ENCODE data around the gene BZW1. TPM values are rescaled to one million over a fixed set of nuclear protein-coding genes. Genes with fewer than 3 reads are reported as not detected.
"Not testable (repeated sequence)": the region's sequence is repeated elsewhere in the genome, so short reads cannot be mapped to it uniquely, and the experiment has no call there.

Gene BZW1
- polyA plus RNA-seq, 1 experiment, result 233 TPM

- TF ChIP-seq, protein P1, sequence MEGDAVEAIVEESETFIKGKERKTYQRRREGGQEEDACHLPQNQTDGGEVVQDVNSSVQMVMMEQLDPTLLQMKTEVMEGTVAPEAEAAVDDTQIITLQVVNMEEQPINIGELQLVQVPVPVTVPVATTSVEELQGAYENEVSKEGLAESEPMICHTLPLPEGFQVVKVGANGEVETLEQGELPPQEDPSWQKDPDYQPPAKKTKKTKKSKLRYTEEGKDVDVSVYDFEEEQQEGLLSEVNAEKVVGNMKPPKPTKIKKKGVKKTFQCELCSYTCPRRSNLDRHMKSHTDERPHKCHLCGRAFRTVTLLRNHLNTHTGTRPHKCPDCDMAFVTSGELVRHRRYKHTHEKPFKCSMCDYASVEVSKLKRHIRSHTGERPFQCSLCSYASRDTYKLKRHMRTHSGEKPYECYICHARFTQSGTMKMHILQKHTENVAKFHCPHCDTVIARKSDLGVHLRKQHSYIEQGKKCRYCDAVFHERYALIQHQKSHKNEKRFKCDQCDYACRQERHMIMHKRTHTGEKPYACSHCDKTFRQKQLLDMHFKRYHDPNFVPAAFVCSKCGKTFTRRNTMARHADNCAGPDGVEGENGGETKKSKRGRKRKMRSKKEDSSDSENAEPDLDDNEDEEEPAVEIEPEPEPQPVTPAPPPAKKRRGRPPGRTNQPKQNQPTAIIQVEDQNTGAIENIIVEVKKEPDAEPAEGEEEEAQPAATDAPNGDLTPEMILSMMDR (IDR thresholded peaks at IDR 0.05; ENCODE audit: insufficient read depth, low read depth, low read length), result no peak
- Histone ChIP-seq H3K36me3 (ENCODE audit: control insufficient read depth, insufficient read depth, low read length) (no peaks in the 10 kb centered on the region), H3K4me3 (ENCODE audit: low read depth, low read length) (no peak overlapping the region), H3K27me3 (ENCODE audit: control insufficient read depth, insufficient read depth, low read length) (no peaks in the 10 kb centered on the region)
- ChIA-PET POLR2A (interaction anchor here (0.8 kb wide), 1 partner anchor 14 kb away, joined by 6 read pairs; no protein-coding TSS in a partner anchor), CTCF (interaction anchor here (1.2 kb wide), 3 partner anchors 8 to 12 kb away, joined by 3 to 4 read pairs (median 4); no protein-coding TSS in a partner anchor)
- no peak for DNase-seq (ENCODE audit: low read depth)
Measured at GRCh38 chr2:200796561-200796960, 15.1 kb upstream of the BZW1 start.

DNA sequence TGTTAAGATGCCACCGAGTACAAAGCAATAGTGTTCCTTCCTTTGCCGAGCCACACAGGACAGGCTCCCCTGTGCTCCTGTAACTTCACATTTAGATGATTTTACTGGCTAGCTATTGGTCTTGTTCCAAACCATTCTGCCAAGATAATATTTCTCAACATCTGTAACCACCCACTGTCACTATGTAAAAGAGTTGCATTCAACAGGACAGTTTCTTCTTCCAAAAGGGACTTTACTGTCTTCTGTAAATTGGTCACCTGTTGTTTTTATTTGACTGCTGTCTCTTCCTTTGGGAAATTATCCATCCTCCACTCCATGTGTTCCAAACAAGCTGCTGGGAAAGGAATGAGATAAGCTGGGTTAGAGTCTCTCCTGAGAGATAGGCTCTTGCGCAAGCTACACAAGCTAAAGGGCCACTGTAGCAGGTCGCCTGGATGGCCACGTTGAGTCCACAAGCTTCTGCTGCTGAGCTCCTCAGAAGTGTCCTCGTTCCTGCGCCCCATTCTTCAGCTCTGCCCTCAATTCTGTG, 14.4 kb upstream of the BZW1 start:
- Histone ChIP-seq H3K27me3 (ENCODE audit: control insufficient read depth, insufficient read depth, low read length) (no peaks in the 10 kb centered on the region), H3K4me3 (ENCODE audit: low read depth, low read length) (no peak overlapping the region), H3K36me3 (ENCODE audit: control insufficient read depth, insufficient read depth, low read length) (no peaks in the 10 kb centered on the region)
- POLR2A ChIA-PET, result interaction anchor here (0.8 kb wide), 1 partner anchor 13 kb away, joined by 6 read pairs; no protein-coding TSS in a partner anchor
- DNase-seq (ENCODE audit: low read depth), result no peak
- CTCF ChIA-PET, result interaction anchor here (1.2 kb wide), 3 partner anchors 8 to 12 kb away, joined by 3 to 4 read pairs (median 4); no protein-coding TSS in a partner anchor
- TF ChIP-seq, protein P1 (IDR thresholded peaks at IDR 0.05; ENCODE audit: insufficient read depth, low read depth, low read length), result no peak

DNA sequence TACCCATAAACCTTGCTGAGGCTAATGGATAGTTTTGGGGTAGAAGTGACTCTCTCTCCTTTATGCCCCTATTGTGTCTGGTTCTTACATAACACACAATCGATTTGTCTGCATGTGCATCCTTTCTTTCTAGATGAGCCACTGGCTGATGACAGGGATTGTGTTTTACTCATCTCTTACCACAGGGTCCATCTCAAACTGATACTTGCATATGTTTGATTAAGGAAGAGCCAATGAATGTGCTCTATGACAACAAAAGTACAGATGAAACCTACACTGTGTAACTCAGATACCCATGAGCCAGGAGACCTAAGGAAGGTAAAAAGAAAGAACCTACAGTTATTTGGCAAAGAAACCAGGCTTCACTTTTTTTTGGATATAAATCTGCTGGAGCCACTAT, 13.2 kb upstream of the BZW1 start:
- H3K4me3 ChIP-seq (ENCODE audit: low read depth, low read length), result no peak overlapping the region
- ChIA-PET POLR2A (no interaction called here), CTCF (no interaction called here)
- H3K27me3 ChIP-seq (ENCODE audit: control insufficient read depth, insufficient read depth, low read length), result no peaks in the 10 kb centered on the region
- no peaks in the 10 kb centered on the region for H3K36me3 ChIP-seq (ENCODE audit: control insufficient read depth, insufficient read depth, low read length)
- DNase-seq (ENCODE audit: low read depth), result no peak
- TF ChIP-seq, protein P1 (IDR thresholded peaks at IDR 0.05; ENCODE audit: insufficient read depth, low read depth, low read length), result no peak

- DNase-seq (ENCODE audit: low read depth), result no peak
- POLR2A ChIA-PET, result no interaction called here
- TF ChIP-seq, protein P1 (IDR thresholded peaks at IDR 0.05; ENCODE audit: insufficient read depth, low read depth, low read length), result no peak
- no peak overlapping the region for H3K4me3 ChIP-seq (ENCODE audit: low read depth, low read length)
- no peaks in the 10 kb centered on the region for H3K27me3 ChIP-seq (ENCODE audit: control insufficient read depth, insufficient read depth, low read length)
- CTCF ChIA-PET, result interaction anchor here (0.6 kb wide), 1 partner anchor 52 kb away, joined by 3 read pairs; no protein-coding TSS in a partner anchor
- no peaks in the 10 kb centered on the region for H3K36me3 ChIP-seq (ENCODE audit: control insufficient read depth, insufficient read depth, low read length)
Measured at GRCh38 chr2:200800458-200800857, 11.3 kb upstream of the BZW1 start.

DNA sequence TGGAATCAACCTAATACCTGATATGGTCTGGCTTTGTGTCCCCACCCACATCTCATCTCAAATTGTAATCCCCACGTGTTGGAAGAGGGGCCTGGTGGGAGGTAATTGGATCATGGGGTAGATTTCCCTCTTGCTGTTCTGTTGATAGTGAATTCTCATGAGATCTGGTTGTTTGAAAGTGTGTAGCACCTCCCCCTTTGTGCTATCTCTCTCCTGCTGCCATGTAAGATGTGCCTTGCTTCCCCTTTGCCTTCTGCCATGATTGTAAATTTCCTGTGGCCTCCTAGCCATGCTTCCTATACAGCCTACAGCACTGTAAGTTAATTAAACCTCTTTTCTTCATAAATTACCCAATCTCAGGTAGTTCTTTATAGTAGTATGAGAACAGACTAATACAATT, 10.3 kb upstream of the BZW1 start:
- H3K4me3 ChIP-seq (ENCODE audit: low read depth, low read length); CTCF ChIA-PET; DNase-seq (ENCODE audit: low read depth); POLR2A ChIA-PET; H3K27me3 ChIP-seq (ENCODE audit: control insufficient read depth, insufficient read depth, low read length); H3K36me3 ChIP-seq (ENCODE audit: control insufficient read depth, insufficient read depth, low read length): not testable (repeated sequence)

Data from BJ (cell line).